IPS-11a (cell line): ENCODE data around the gene PMEPA1.

ENCODE experiments used
- H3K4me3 ChIP-seq: one replicate; pipeline ENCODE4 v1.5.1; 2013; ENCODE audit warnings: low read depth, low read length, control low read depth

The PMEPA1 gene

GRCh38 chr20:57695012-57695411 is 14.8 kb downstream of the PMEPA1 start:
- no peak overlapping the region for H3K4me3 ChIP-seq

- H3K4me3 ChIP-seq, result no peak overlapping the region
These were observed 15.3 kb downstream of the PMEPA1 start for GRCh38 chr20:57694481-57694880.

- no peak overlapping the region for H3K4me3 ChIP-seq
These were observed 16.0 kb downstream of the PMEPA1 start for GRCh38 chr20:57693670-57694329.

- H3K4me3 ChIP-seq, result no peak overlapping the region
These were observed 16.7 kb downstream of the PMEPA1 start for GRCh38 chr20:57693002-57693582.

- H3K4me3 ChIP-seq, result no peak overlapping the region
These were observed 17.4 kb downstream of the PMEPA1 start for GRCh38 chr20:57692393-57692792.

- no peak overlapping the region for H3K4me3 ChIP-seq
These were observed 18.1 kb downstream of the PMEPA1 start for GRCh38 chr20:57691699-57692098.

- H3K4me3 ChIP-seq, result no peak overlapping the region
These were observed 19.3 kb downstream of the PMEPA1 start for GRCh38 chr20:57690525-57690924.

GRCh38 chr20:57689745-57690481 is 19.9 kb downstream of the PMEPA1 start:
- H3K4me3 ChIP-seq, result no peak overlapping the region

- H3K4me3 ChIP-seq, result no peak overlapping the region
These were observed 21.0 kb downstream of the PMEPA1 start for GRCh38 chr20:57688864-57689263.

GRCh38 chr20:57688295-57688694 is 21.5 kb downstream of the PMEPA1 start:
- H3K4me3 ChIP-seq, result no peak overlapping the region

- H3K4me3 ChIP-seq, result no peak overlapping the region
These were observed 22.7 kb downstream of the PMEPA1 start for GRCh38 chr20:57686931-57687652.

GRCh38 chr20:57685146-57685758 is 24.6 kb downstream of the PMEPA1 start:
- H3K4me3 ChIP-seq, result no peak overlapping the region

GRCh38 chr20:57684808-57685140 is 25.0 kb downstream of the PMEPA1 start:
- no peak overlapping the region for H3K4me3 ChIP-seq

GRCh38 chr20:57683881-57684807 is 25.7 kb downstream of the PMEPA1 start:
- no peak overlapping the region for H3K4me3 ChIP-seq

GRCh38 chr20:57683287-57683686 is 26.5 kb downstream of the PMEPA1 start:
- H3K4me3 ChIP-seq, result no peak overlapping the region

GRCh38 chr20:57682184-57683101 is 27.4 kb downstream of the PMEPA1 start:
- H3K4me3 ChIP-seq, result no peak overlapping the region

GRCh38 chr20:57680934-57681914 is 28.6 kb downstream of the PMEPA1 start:
- H3K4me3 ChIP-seq, result no peak overlapping the region

- no peak overlapping the region for H3K4me3 ChIP-seq
These were observed 29.6 kb downstream of the PMEPA1 start for GRCh38 chr20:57680131-57680716.
